ENCODE data around the gene PAWR.

PAWR gene

DNA sequence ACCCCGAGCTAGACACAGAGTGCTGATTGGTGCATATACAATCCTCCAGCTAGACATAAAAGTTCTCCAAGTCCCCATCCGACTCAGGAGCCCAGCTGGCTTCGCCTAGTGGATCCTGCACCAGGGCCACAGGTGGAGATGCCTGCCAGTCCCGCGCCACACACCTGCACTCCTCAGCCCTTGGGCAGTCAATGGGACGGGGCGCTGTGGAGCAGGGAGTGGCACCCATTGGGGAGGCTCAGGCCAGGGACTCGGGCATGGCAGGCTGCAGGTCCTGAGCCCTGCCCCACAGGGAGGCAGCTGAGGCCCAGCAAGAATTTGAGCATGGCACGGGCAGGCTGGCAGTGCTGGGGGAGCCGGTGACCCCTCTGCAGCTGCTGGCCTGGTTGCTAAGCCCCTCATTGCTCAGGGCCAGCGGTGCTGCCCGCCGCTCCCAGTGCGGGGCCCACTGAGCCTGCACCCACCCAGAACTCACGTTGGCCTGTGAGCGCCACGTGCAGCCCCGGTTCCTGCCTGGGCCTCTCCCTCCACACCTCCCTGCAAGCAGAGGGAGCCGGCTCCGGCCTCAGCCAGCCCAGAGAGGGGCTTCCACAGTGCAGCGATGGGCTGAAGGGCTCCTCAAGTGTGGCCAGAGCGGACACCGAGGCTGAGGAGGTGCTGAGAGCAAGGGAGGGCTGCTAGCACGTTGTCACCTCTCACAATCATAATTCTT lies 136.7 kb downstream of the PAWR start (continued):
- TF ChIP-seq, protein P1, sequence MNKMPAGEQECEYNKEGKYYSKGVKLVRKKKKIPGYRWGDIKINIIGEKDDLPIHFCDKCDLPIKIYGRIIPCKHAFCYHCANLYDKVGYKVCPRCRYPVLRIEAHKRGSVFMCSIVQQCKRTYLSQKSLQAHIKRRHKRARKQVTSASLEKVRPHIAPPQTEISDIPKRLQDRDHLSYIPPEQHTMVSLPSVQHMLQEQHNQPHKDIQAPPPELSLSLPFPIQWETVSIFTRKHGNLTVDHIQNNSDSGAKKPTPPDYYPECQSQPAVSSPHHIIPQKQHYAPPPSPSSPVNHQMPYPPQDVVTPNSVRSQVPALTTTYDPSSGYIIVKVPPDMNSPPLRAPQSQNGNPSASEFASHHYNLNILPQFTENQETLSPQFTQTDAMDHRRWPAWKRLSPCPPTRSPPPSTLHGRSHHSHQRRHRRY (tag by site-specific recombination; IDR thresholded peaks at IDR 0.05), result no peak
- TF ChIP-seq ZNF548 (tag by site-specific recombination; IDR thresholded peaks at IDR 0.05) (no peak), PATZ1 (tag by site-specific recombination; IDR thresholded peaks at IDR 0.05) (no peak)

DNA sequence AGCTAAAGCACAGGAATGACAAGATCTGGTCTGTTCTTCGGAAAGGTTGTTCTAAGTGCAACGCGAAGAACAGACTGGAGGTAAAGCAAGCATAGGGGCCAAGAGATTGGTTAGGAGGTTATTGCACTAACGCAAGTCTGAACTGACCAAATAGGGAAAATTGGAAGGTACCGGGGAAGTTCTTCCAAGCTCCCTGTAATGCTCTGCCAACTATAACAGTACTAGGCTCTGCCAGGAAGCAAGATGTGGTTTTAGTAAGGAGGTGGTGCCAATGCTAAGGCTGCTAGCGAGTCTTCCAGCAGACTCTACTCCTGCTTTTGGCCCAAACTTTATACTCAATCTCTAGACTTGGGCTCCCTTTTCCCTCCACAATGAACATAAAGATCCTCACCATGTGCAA lies 138.6 kb downstream of the PAWR start:
- CTCF ChIA-PET, result interaction anchor here (1.0 kb wide), 1 partner anchor 146 kb away, joined by 5 read pairs; no protein-coding TSS in a partner anchor

More for the DNA sequence above, 138.6 kb downstream of the PAWR start:
- H3K36me3 ChIP-seq (ENCODE audit: control insufficient read depth in 2 of 2, insufficient read depth in 1 of 2, low read length in 2 of 2), result peaks cover 0 to 27% of the 10 kb centered on the region in 2 experiments; a peak in 2 of 3 replicates
- TF ChIP-seq ZNF157 (tag by site-specific recombination; IDR thresholded peaks at IDR 0.05) (no peak), ZNF18 (tag by site-specific recombination; IDR thresholded peaks at IDR 0.05) (no peak), KLF17 (tag by site-specific recombination; IDR thresholded peaks at IDR 0.05) (no peak), ZNF140 (tag by site-specific recombination; IDR thresholded peaks at IDR 0.05) (no peak), ZFHX2 (tag by site-specific recombination; conservative IDR thresholded peaks at IDR 0.05) (no peak)
- TF ChIP-seq, protein P2, sequence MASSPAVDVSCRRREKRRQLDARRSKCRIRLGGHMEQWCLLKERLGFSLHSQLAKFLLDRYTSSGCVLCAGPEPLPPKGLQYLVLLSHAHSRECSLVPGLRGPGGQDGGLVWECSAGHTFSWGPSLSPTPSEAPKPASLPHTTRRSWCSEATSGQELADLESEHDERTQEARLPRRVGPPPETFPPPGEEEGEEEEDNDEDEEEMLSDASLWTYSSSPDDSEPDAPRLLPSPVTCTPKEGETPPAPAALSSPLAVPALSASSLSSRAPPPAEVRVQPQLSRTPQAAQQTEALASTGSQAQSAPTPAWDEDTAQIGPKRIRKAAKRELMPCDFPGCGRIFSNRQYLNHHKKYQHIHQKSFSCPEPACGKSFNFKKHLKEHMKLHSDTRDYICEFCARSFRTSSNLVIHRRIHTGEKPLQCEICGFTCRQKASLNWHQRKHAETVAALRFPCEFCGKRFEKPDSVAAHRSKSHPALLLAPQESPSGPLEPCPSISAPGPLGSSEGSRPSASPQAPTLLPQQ (tag by site-specific recombination; IDR thresholded peaks at IDR 0.05), result no peak
- TF ChIP-seq, protein P3, sequence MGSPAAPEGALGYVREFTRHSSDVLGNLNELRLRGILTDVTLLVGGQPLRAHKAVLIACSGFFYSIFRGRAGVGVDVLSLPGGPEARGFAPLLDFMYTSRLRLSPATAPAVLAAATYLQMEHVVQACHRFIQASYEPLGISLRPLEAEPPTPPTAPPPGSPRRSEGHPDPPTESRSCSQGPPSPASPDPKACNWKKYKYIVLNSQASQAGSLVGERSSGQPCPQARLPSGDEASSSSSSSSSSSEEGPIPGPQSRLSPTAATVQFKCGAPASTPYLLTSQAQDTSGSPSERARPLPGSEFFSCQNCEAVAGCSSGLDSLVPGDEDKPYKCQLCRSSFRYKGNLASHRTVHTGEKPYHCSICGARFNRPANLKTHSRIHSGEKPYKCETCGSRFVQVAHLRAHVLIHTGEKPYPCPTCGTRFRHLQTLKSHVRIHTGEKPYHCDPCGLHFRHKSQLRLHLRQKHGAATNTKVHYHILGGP (tag by site-specific recombination; IDR thresholded peaks at IDR 0.05), result no peak
- no peaks in the 10 kb centered on the region for H3K4me1 ChIP-seq (ENCODE audit: control insufficient read depth, insufficient read depth, low read length)
- no peaks in the 10 kb centered on the region for H3K9me3 ChIP-seq (ENCODE audit: control insufficient read depth, insufficient read depth, low read depth, low read length)
- H3K4me3 ChIP-seq (ENCODE audit: low read depth, low read length), result no peak overlapping the region
- POLR2A ChIA-PET, result no interaction called here
- H3K27ac ChIP-seq (ENCODE audit: extremely low read depth, low read depth, low read length), result no peak overlapping the region
